Natural killer cell treated with Interleukin-12 subunit alpha and Interleukin-12 subunit beta and Interleukin-15 and Interleukin-18, amount 100 ng/mL, for 72 hours (primary cell): Measurements from ENCODE around the gene CCDC40. TPM values are rescaled to one million over a fixed set of nuclear protein-coding genes. Genes with fewer than 3 reads are reported as not detected.
"Not testable (repeated sequence)": the region's sequence is repeated elsewhere in the genome, so short reads cannot be mapped to it uniquely, and the experiment has no call there.

Experiments used
- ATAC-seq, 2 donors: fragments of 150-1000 bp; cut with Tn5 transposase in 1 of 2; sonication (Bioruptor Pico), chemical (Tn5 transposase) in 1 of 2; 2 replicates each; pipeline ENCODE4 v1.10.0; 2021
- DNase-seq: peaks from one replicate; pipeline ENCODE4 v3.0.0; 2022; ENCODE audit warnings: low spot score
- H3K27ac Mint-ChIP-seq, 2 donors: 1 replicate in 1 of 2; 2 replicates in 1 of 2; pipeline ENCODE4 v1.8.0; 2022; ENCODE audit warnings: mixed read lengths in 2 of 2, mild to moderate bottlenecking in 1 of 2, moderate library complexity in 1 of 2
- H3K27me3 Mint-ChIP-seq, 2 donors: 1 replicate in 1 of 2; 2 replicates in 1 of 2; pipeline ENCODE4 v1.8.0; 2022; ENCODE audit warnings: mixed read lengths in 2 of 2
- H3K36me3 Mint-ChIP-seq: one replicate; pipeline ENCODE4 v1.8.0; 2022; ENCODE audit warnings: mixed read lengths
- H3K4me1 Mint-ChIP-seq, 2 donors: 1 replicate in 1 of 2; 2 replicates in 1 of 2; pipeline ENCODE4 v1.8.0; 2022; ENCODE audit warnings: low read depth in 2 of 2, mixed read lengths in 2 of 2, mild to moderate bottlenecking in 1 of 2
- H3K4me3 Mint-ChIP-seq: one replicate; pipeline ENCODE4 v1.8.0; 2022; ENCODE audit warnings: mixed read lengths
- H3K9me3 Mint-ChIP-seq: 2 replicates; pipeline ENCODE4 v1.8.0; 2022; ENCODE audit warnings: mixed read lengths
- total RNA-seq, 2 donors: library from RNA; stranded (reverse); gene quantifications; one replicate each; pipeline ENCODE4 v1.2.3, GENCODE V29; 2022

The CCDC40 gene
- total RNA-seq, 2 donors from 2014 or later: 0.56 TPM; not detected in 1

DNA sequence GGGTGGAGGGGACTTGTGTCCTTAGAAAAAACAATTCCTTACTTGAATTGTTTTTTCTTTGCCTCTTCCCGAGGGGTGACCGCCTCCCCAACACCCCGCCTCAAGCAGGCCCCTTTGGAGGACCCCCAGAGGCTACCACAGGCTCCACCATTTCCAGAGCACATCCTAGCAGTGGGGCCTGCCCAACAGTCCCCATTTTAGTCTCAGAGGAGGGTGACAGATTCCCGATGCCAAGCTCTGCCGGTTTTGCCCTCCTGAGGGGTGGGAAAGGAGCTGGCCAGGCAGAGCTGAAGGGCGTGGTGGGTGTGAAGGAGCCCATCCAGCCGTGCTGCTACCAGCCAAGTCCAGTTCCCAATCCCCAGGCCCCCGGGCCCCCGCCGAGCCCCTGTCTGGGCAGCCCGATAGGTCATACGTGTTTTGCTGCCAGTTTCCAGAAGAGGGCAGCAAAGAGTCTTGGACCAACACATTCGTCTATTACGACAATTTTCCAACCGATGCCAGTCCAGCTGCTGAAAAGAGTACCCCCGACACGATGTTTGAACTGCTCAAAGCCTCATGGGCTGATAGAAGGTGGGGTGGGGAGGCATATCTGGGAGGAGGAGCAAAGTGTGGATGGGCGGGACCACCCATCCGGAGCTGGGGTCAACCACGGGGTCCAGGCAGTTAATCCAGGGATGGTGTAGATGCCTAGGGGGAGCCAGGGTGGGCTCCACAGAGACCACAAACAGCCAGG, 46.1 kb downstream of the CCDC40 start:
- H3K4me3 Mint-ChIP-seq: no peak overlapping the region

DNA sequence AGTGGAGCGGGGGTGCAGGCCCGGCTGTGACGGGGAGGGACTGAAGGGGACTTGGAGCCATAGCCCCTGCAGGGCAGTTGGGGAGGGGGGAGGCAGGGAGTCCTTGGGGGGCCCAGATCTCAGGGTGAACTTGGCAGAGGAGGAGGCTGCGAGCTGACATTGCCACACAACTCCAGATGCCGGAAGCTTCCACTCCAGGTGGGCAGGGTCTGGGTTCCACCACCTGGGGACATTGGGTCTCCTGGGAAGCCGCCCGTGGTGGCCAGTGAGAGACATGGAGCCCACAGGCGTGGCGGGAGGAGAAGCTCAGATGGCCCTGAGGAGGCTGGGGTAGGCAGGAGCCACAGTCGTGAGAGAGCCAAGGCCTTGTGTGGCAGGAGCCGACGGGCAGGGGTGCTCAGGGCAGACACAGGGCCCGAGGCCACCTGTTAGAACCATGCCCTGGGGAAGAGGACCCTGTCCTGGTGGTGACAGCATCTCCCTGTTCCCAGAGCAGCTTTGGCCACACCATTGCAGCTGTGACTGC, 46.8 kb downstream of the CCDC40 start:
- ATAC-seq: no peak
- Mint-ChIP-seq H3K27me3 (peaks cover 0 to 5% of the 10 kb centered on the region in 2 donors), H3K27ac (no peak overlapping the region), H3K36me3 (no peaks in the 10 kb centered on the region), H3K9me3 (no peaks in the 10 kb centered on the region), H3K4me3 (no peak overlapping the region), H3K4me1 (peaks cover 4 to 5% of the 10 kb centered on the region in 2 donors)
- DNase-seq: no peak

More for the DNA sequence above, 46.1 kb downstream of the CCDC40 start:
- no peaks in the 10 kb centered on the region for H3K36me3 Mint-ChIP-seq
- no peak overlapping the region for H3K27ac Mint-ChIP-seq
- H3K9me3 Mint-ChIP-seq: no peaks in the 10 kb centered on the region
- H3K4me1 Mint-ChIP-seq: peaks cover 4 to 5% of the 10 kb centered on the region in 2 donors
- H3K27me3 Mint-ChIP-seq: peaks cover 0 to 5% of the 10 kb centered on the region in 2 donors
- ATAC-seq (peak in 1 of 2 donors; percentile 60), DNase-seq (no peak)

GRCh38 chr17:80084773-80085172, 48.3 kb downstream of the CCDC40 start:
- Mint-ChIP-seq H3K4me3 (no peak overlapping the region), H3K27me3 (peaks cover 0 to 2% of the 10 kb centered on the region in 2 donors), H3K9me3 (no peaks in the 10 kb centered on the region), H3K27ac (no peak overlapping the region), H3K36me3 (no peaks in the 10 kb centered on the region), H3K4me1 (peaks cover 4 to 5% of the 10 kb centered on the region in 2 donors)
- no peak for ATAC-seq
- no peak for DNase-seq

- Mint-ChIP-seq H3K27ac (no peak overlapping the region), H3K9me3 (no peaks in the 10 kb centered on the region), H3K27me3 (peaks cover 0 to 2% of the 10 kb centered on the region in 2 donors), H3K36me3 (no peaks in the 10 kb centered on the region), H3K4me3 (no peak overlapping the region), H3K4me1 (peaks cover 4 to 5% of the 10 kb centered on the region in 2 donors)
- DNase-seq: no peak
- no peak for ATAC-seq
Observed at GRCh38 chr17:80086081-80086480, 49.6 kb downstream of the CCDC40 start.

DNA sequence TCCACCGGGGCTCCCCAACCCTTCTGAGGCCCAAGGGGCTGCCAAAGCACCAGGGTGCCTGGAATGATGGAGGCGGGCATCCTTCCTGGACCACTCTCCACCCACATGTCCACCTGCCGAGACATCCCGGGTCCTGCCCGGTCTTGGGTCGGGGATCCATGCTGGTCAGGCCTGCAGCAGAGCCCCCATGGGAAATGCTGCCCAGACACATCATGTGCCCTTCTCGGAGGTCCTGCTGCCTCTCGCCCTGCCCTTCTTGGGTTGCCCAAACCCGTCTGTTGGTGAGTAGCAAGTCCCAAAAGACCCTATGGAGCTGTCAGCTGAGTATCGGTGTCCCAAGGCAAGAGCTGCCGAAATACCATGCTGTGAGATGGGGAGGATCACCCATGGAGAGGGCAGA, 50.2 kb downstream of the CCDC40 start:
- no peaks in the 10 kb centered on the region for H3K9me3 Mint-ChIP-seq
- DNase-seq (no peak), ATAC-seq (no peak)
- H3K27ac Mint-ChIP-seq: no peak overlapping the region
- no peak overlapping the region for H3K4me3 Mint-ChIP-seq
- H3K4me1 Mint-ChIP-seq: peaks cover 4 to 5% of the 10 kb centered on the region in 2 donors
- H3K36me3 Mint-ChIP-seq: no peaks in the 10 kb centered on the region
- peaks cover 0 to 2% of the 10 kb centered on the region in 2 donors for H3K27me3 Mint-ChIP-seq

GRCh38 chr17:80087346-80088265, 51.2 kb downstream of the CCDC40 start:
- DNase-seq: no peak
- no peak for ATAC-seq
- H3K9me3 Mint-ChIP-seq: no peaks in the 10 kb centered on the region
- no peak overlapping the region for H3K27ac Mint-ChIP-seq
- no peak overlapping the region for H3K4me3 Mint-ChIP-seq
- peaks cover 0 to 2% of the 10 kb centered on the region in 2 donors for H3K27me3 Mint-ChIP-seq
- peaks cover 3 to 4% of the 10 kb centered on the region in 2 donors for H3K4me1 Mint-ChIP-seq
- H3K36me3 Mint-ChIP-seq: no peaks in the 10 kb centered on the region

DNA sequence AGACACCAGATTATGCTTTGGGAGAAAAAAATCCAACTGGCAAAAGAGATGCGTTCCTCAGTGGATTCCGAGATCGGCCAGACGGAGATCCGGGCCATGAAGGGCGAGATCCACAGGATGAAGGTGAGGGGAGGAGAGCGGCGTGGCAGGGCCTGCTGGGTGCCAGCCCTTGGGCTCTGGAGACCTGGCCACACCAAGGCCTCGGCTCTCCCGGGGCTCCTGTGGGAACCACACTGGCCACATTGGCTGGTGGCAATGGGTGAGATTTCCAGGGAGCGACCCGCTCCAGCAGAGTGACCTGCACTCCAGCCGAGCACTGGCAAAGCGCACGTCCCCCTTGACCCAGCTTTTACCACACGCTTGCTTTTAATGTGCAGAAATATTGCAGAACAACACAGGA, 53.3 kb downstream of the CCDC40 start:
- no peaks in the 10 kb centered on the region for H3K9me3 Mint-ChIP-seq

GRCh38 chr17:80090164-80090563, 53.7 kb downstream of the CCDC40 start:
- not testable (repeated sequence) for DNase-seq, H3K36me3 Mint-ChIP-seq, H3K4me1 Mint-ChIP-seq, H3K9me3 Mint-ChIP-seq, ATAC-seq, H3K27me3 Mint-ChIP-seq, H3K27ac Mint-ChIP-seq, H3K4me3 Mint-ChIP-seq

More for the DNA sequence above, 53.3 kb downstream of the CCDC40 start:
- Mint-ChIP-seq H3K27me3 (peaks cover 0 to 2% of the 10 kb centered on the region in 2 donors), H3K36me3 (no peaks in the 10 kb centered on the region), H3K4me3 (no peak overlapping the region), H3K27ac (no peak overlapping the region), H3K4me1 (no peaks in the 10 kb centered on the region)
- DNase-seq (no peak), ATAC-seq (no peak)

DNA sequence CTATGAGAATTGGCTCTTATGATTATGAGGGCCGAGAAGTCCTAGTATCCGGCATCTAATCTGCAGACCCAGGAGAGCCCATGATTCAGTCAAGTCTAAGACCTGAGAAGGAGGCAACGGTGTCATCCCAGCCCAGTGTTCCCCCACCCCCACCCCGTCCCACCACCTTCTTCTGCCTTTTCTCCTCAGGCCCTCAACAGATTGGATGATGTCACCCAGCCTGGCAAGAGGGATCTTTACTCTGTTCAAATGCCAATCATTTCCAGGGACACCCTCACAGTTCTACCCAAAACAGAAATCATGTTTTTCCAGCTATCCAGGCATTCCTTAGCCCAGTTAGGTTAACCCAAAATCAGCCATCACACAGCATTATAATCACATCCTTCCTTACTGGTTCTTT, 54.9 kb downstream of the CCDC40 start:
- Mint-ChIP-seq H3K9me3 (no peaks in the 10 kb centered on the region), H3K4me1 (no peaks in the 10 kb centered on the region), H3K36me3 (no peaks in the 10 kb centered on the region), H3K4me3 (no peak overlapping the region), H3K27ac (no peak overlapping the region), H3K27me3 (no peaks in the 10 kb centered on the region)
- no peak for ATAC-seq
- no peak for DNase-seq

- Mint-ChIP-seq H3K4me1 (no peaks in the 10 kb centered on the region), H3K36me3 (no peaks in the 10 kb centered on the region), H3K4me3 (no peak overlapping the region), H3K27ac (no peak overlapping the region), H3K9me3 (no peaks in the 10 kb centered on the region), H3K27me3 (no peaks in the 10 kb centered on the region)
- ATAC-seq (no peak), DNase-seq (no peak)
Observed at GRCh38 chr17:80092959-80093358, 56.5 kb downstream of the CCDC40 start.

- Mint-ChIP-seq H3K27ac (no peak overlapping the region), H3K27me3 (no peaks in the 10 kb centered on the region), H3K4me3 (no peak overlapping the region), H3K36me3 (no peaks in the 10 kb centered on the region), H3K4me1 (peaks cover 2 to 3% of the 10 kb centered on the region in 2 donors), H3K9me3 (no peaks in the 10 kb centered on the region)
- no peak for DNase-seq
- peak in 1 of 2 donors; percentile 15 for ATAC-seq
Observed at GRCh38 chr17:80095038-80095843, 58.8 kb downstream of the CCDC40 start.

DNA sequence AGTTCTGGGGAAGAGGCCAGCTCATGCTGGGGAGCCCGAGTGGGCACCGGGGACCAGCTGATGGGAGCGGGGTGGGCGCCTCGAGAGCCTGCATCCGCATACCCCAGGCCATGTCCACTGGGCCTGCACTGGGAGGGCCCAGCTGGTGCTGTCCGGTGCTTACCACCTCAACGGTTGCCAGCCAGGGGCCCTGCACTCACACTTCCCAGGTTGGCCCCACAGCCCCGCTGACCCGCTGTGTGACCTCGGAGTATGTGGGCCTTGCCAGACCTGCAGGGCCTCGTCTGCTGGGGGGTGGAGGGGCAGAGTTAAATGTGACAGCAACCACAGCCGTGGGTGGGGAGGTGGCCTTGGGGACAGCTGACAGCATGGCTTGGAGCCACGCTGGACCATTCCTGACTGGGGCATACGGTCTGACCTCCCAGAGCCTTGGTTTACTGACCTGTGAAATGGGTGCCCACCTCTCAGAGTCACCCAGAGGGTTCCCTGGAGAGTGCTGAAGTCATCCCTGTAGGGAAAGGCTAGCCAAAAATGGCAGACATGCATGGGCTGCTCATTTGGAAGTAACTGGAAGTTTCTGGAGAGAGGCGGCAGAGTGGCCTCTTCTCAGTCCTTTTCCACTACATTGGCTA, 59.5 kb downstream of the CCDC40 start:
- Mint-ChIP-seq H3K27ac (no peak overlapping the region), H3K9me3 (no peaks in the 10 kb centered on the region), H3K4me1 (peaks cover 9 to 10% of the 10 kb centered on the region in 2 donors), H3K4me3 (no peak overlapping the region), H3K36me3 (no peaks in the 10 kb centered on the region), H3K27me3 (no peaks in the 10 kb centered on the region)
- DNase-seq: no peak
- ATAC-seq: peak in 1 of 2 donors; percentile 10

GRCh38 chr17:80096561-80097021, 60.1 kb downstream of the CCDC40 start:
- DNase-seq (no peak), ATAC-seq (no peak)
- Mint-ChIP-seq H3K27me3 (no peaks in the 10 kb centered on the region), H3K4me3 (no peak overlapping the region), H3K36me3 (no peaks in the 10 kb centered on the region), H3K27ac (no peak overlapping the region), H3K4me1 (peaks cover 9 to 11% of the 10 kb centered on the region in 2 donors), H3K9me3 (no peaks in the 10 kb centered on the region)
